Measurements from ENCODE around the gene ZC3H12A.
A peak's percentile ranks its signal among the peaks of the same experiment; 100 is the strongest.

ZC3H12A gene

GRCh38 chr1:37479255-37480124 lies 5.1 kb downstream of the ZC3H12A start:
- peak in 2 of 3 experiments; percentile 34 to 41 for DNase-seq

GRCh38 chr1:37480125-37480466 lies 5.7 kb downstream of the ZC3H12A start:
- no peak for DNase-seq

DNA sequence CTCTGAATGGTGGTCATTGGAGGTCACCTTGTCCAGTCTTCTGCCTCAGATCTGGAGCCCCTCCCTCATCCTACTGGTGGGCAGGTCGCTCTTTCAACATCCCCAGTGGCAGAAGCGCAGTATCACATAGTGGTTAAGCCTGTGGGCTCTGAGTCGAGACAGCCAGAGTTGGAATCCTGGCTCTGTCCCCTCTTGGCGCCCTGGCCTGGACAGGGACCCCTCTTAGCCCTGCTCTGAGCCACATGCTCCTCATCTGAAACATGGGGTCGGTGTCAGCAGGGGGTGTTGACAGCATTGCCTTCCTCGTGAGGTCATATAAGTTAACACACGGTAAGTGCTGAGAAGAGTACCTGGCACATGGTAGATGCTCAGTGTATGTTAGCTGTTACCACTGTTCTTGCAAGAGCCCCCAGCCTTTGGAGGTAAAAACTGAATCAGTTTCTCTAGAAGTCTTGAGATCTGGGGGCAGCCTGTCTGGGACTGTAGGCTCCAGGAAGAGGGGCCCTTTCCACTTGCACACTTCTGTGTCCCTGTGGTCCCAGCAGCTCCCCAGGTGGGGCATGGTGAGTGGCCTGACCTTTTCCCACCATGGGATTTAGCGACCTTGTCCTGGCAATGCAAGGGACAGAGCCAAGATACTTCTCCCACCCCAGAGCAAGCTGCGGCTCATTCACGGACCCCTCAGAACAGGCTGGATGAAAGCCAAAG lies 6.4 kb downstream of the ZC3H12A start:
- DNase-seq, result no peak

DNA sequence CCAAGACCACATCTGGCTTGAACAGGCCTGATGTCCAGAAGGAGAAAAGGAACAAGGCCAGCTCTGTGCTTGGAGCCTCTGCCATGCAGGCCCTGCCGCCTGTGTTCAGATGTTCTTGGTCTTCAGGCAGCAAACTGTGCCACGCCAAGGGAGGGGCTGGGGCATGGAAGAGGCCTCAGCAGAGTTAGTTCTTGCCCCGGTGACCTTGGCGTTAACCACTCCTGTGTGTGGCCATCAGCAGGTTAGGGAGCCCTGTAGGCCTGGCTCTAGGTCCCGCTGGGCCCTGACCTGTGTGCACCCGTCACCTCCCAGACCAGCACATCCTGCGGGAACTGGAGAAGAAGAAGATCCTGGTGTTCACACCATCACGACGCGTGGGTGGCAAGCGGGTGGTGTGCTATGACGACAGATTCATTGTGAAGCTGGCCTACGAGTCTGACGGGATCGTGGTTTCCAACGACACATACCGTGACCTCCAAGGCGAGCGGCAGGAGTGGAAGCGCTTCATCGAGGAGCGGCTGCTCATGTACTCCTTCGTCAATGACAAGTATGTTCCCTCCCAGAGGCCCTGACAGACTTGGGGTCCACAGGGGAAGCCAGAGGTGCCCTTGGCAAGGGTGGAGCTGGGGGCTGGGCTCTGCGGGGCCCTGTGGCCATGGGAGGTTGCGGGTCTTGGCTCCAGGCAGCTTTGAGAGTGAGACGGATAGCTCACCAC lies 7.1 kb downstream of the ZC3H12A start:
- DNase-seq, result no peak

DNA sequence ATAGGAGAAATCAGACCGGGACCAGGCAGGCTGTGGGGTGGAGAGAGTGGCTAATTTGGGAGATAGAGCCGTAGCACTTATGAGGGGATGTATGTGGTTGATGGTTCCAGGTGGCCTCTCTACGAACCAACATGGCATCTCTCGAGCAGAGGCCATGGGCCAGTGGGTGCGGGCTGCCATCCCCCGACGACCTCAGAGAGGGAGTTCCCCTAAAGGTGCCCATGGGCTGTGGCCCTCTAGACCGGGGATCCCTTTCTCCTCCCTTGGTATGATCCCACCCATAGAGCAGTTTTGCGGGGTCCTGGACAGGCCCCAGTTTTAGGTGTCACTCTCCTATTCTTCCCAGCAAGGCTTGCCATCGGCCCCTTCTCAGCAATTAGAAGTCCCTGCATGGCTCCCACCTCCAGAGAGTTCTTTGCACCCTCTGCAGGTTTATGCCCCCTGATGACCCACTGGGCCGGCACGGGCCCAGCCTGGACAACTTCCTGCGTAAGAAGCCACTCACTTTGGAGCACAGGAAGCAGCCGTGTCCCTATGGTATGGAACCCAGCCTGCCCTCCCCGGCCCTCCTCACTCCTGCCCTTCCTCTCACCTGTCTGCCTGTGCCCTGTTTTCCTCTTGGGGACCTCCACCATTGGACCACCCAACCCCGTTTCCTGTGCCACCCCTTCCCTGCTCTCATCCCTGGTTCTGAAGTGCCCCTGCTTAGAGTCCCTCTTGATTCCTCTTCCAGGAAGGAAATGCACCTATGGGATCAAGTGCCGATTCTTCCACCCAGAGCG lies 7.8 kb downstream of the ZC3H12A start:
- DNase-seq, result no peak

DNA sequence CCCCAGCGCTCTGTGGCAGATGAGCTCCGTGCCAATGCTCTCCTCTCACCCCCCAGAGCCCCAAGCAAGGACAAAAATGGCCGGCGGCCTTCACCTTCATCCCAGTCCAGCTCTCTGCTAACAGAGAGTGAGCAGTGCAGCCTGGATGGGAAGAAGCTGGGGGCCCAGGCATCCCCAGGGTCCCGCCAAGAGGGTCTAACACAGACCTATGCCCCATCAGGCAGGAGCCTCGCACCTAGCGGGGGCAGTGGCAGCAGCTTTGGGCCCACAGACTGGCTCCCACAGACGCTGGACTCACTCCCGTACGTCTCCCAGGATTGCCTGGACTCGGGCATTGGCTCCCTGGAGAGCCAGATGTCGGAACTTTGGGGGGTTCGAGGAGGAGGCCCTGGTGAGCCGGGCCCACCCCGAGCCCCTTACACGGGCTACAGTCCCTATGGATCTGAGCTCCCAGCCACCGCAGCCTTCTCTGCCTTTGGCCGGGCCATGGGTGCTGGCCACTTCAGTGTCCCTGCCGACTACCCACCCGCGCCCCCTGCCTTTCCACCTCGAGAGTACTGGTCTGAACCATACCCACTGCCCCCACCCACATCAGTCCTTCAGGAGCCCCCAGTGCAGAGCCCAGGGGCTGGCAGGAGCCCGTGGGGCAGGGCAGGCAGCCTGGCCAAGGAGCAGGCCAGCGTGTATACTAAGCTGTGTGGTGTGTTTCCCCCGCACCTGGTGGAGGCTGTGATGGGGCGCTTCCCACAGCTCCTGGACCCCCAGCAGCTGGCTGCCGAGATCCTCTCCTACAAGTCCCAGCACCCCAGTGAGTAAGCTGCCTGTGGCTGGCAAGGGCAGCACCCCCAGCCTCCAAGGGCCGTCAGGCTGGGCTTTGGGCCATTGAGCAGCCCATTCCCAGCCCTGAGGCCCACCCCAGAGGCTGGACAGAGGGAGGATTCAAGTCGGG lies 8.7 kb downstream of the ZC3H12A start:
- no peak for DNase-seq

DNA sequence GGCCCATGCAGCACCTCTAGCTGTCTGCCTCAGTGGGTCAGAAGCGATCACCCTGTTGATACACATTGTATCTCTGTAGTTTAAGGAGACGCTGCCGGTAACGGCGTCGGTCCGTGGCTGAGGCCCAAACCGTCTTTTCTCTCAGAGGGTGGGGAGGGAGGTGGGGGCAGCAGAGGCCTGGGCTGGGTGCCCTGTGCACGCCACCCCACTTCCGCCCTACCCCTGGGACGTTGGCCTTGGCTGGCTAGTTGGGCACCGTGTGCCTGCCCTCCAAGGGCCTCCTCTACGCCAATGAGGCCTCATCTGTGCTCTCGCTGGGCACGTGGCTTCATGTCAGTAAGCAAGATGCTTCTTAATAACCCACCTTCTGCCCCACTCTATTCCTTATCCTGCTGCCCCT lies 9.4 kb downstream of the ZC3H12A start:
- DNase-seq, result no peak

DNA sequence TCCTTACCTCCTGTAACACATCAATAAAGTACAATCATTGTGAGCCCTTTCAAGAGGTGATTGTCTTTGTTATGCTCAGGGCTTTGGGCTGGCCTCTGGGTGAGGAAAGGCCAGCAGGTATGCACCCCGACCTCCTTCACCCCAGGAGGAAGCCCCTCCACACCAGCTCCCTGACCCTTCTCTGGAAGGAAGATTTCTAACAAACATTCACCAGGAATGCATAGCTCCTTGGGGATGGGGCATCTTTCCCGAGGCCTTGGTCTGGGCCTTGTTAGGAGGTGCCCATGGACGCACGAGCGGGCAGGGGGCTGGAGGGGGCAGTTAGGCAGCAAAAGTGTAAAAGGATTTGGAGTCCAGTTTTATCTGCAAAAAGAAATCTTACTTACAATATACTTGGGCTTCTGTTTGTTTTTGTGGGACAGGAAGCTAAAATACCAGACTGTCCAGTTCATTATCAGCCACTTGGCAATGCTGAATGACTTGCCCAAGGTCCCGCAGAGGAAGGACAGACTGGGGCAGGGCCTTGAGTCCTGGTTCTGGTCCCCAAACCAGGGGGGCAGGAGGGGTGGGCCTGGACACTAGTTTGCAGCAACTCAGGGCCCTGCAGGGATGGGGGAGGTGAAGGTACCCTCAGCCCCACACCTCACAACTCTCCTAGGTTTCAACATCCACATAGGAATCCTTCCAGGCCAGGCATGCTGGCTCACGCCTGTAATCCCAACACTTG lies 10.1 kb downstream of the ZC3H12A start:
- no peak for DNase-seq

GRCh38 chr1:37485902-37486679 lies 11.7 kb downstream of the ZC3H12A start:
- DNase-seq, result peak in 1 of 3 experiments; percentile 58

DNA sequence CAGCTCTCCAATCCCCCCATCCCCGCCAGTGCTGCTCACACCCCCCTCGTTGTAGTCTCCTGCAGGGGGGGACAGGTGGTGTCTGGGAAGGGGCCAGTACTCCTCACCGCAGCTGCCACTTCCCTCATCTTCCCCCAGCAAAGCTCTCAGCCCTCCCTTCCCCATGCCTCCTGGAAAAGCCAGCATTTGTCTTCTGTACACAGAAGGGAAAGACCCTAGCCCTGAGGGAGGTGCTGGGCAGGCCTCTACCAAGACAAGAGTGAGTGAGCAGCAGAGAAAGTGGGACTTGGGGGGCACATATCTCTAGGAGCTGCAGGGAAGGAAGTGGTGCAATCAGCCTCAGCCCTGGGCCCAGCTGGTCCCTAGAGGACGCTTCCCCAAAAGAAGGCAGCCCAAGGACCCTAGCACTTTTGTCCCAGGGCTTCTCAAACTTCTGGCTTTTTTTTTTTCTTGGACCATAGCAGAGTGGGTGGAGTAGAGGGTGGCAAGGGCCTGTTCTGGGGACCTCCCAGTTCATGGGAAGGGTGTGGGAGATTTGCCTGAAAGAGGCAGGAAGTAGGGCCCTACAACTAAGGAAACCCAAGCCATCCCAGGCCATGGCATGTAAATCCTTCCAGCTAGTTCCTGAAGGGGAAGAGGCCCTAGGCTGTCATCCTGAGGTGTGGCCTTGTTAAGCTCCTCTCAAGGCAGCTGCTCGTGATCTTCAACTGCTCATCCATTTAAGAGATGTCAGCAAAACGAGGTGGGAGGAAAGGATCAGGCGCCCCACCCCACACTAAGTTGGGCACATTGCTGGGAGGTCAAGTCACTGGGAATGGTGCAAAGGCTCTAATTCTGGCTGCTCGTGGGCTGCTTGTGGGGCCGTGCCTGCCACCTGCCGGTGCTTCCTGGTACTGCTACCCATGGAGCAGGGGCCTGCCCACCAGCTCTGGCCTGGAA lies 12.6 kb downstream of the ZC3H12A start:
- peak; percentile 48 to 79 (median 55) for DNase-seq

- no peak for DNase-seq
Observed at GRCh38 chr1:37487619-37487984, 13.2 kb downstream of the ZC3H12A start.

DNA sequence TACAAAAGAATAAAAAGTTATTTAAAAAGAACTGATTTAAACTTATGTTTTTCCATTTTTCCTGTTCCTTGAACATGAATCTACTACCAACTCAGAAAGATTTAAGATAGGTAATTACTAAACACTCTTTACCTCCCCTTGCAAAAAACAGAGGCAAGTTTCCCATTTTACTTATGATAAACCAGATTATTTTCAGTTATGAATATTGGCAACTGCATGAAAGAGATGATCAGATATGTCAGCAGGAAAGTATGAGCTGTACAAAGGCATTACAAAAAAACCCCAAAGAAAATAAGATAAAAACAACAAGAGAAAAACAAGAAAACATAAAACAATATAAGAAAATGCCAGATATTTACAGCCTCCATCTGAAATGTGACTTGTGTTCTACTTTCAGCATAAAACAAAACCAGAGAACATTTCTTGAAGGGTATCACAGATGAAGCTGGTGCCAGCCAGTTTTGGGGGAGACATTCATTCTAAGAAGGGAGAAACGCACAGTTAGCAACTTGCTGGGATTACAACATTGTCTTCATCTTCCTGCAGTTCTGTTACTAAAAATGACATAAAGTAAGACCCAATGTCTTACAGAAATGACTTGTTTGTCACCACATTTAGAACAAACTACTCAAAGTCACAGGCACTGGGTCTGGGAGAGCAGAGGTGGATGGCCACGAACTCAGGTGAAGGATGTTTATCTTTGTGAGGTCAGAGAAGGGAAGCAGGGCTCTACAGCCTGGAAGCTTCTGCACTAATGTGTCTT lies 19.1 kb downstream of the ZC3H12A start:
- no peak for DNase-seq

DNA sequence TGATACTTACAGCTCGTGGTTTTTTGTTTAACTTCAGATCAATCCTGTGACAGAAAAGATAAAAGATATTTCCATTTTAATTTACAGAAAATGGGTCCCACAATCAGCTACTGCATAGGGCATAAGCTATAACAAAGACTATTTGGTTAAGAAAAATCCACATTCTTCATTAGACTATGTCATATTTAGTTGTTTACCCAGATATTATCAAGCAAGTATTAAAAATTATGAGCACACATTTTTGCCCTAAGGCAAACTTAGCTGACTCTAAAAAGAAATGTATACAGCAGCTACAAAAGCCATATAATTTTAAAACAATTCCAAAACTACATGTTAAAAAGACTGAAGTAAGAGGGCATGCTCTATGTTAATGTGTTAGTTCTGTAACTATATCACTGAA lies 21.5 kb downstream of the ZC3H12A start:
- peak in 1 of 3 experiments; percentile 69 for DNase-seq

DNA sequence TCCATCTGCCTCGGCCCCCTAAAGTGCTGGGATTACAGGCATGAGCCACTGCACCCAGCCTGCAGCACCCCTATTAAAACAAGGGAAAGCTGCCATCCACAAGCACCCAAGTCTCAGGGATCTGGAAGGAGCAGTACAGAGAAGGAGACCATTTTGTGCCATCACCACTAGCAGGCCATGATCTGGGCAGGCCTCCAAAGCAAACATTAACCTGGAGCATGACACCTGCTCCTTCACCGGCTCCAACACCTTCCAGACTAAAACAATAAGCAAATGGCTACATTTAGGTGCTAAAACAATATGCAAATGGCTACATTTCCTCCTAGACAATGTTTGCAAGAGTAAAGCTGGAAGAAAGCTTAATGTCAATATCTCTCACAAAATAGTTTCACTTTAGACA lies 23.5 kb downstream of the ZC3H12A start:
- DNase-seq, result peak; percentile 13 to 84 (median 47)

DNA sequence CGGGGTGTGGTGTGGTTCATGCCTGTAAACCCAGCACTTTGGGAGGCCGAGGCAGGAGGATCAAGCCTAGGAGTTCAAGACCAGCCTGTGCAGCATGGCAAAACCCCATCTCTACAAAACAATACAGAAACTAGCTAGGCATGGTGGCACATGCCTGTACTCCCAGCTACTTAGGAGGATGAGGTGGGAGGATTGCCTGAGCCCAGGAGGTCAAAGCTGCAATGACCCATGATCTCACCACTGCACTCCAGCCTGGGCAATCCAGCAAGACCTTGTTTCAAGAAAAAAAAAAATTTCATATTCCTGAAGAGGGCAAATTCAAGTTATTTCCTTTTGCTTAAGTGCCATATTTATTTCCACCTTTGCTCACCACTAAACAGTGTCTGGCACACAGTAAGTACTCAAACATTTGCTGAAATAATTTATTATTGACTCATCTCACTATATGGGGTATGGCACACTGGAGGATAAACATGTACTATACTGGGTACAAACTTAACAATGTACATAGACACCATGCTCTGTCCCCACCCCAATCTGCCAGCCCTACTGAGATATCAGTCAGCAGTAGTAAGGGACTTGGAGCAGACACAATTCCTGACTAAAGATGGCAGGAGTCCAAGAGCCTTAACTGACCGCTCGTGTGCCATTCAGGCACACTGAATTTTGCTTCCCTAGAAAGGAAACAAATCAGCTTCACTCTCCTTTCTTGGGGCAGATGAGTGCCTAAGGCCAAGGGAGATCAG lies 24.7 kb downstream of the ZC3H12A start:
- DNase-seq, result peak in 1 of 3 experiments; percentile 21

- no peak for DNase-seq
Observed at GRCh38 chr1:37501661-37502060, 27.3 kb downstream of the ZC3H12A start.

DNA sequence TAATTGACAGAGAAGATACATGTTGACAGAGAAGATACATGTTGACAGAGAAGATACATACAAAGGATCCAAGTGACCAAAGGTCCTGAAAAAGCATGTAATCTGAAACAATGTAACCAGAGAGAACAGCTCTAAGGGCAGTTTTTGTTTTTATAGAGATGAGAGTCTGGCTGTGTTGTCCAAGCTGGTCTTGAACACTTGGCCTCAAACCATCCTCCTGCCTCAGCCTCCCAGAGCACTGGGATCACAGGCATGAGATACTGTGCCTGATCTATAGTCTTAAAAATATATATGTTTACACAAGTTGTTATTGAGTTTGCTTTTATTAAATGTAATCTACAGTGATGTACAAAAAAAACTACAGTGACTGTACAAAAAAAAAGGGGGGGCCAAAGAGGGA lies 27.7 kb downstream of the ZC3H12A start:
- no peak for DNase-seq
